GM18861 (cell line): ENCODE data around the gene DDX24.

Experiments
- ATAC-seq: cut with Tn5 transposase; IDR thresholded peaks from one replicate; pipeline ENCODE4 v1.9.1; 2021; ENCODE audit not compliant: unreplicated experiment

DDX24 gene

GRCh38 chr14:94034886-94035285 lies 46.1 kb downstream of the DDX24 start:
- ATAC-seq = no peak

GRCh38 chr14:94031883-94032279 lies 49.1 kb downstream of the DDX24 start:
- no peak for ATAC-seq

GRCh38 chr14:94031161-94031882 lies 49.7 kb downstream of the DDX24 start:
- ATAC-seq = no peak

GRCh38 chr14:94030571-94030970 lies 50.4 kb downstream of the DDX24 start:
- no peak for ATAC-seq

- ATAC-seq = no peak
Observed at GRCh38 chr14:94029671-94030203, 51.3 kb downstream of the DDX24 start.

GRCh38 chr14:94029265-94029664 lies 51.7 kb downstream of the DDX24 start:
- ATAC-seq = no peak

- ATAC-seq = no peak
Observed at GRCh38 chr14:94028450-94028826, 52.6 kb downstream of the DDX24 start.

GRCh38 chr14:94027566-94028449 lies 53.2 kb downstream of the DDX24 start:
- ATAC-seq = no peak

GRCh38 chr14:94026889-94027469 lies 54.0 kb downstream of the DDX24 start:
- no peak for ATAC-seq

GRCh38 chr14:94026173-94026888 lies 54.7 kb downstream of the DDX24 start, which contains the start of gene OTUB2:
TSS of gene OTUB2 (plus strand) at chr14:94026340. CDS start at chr14:94026538, 198 bp downstream.
- ATAC-seq = peak; percentile 100

GRCh38 chr14:94025720-94026119 lies 55.3 kb downstream of the DDX24 start:
- ATAC-seq = no peak

GRCh38 chr14:94024549-94024948 lies 56.5 kb downstream of the DDX24 start:
- ATAC-seq = no peak

- ATAC-seq = no peak
Observed at GRCh38 chr14:94022532-94023411, 58.2 kb downstream of the DDX24 start.

GRCh38 chr14:94021416-94022157 lies 59.4 kb downstream of the DDX24 start:
- ATAC-seq = no peak

GRCh38 chr14:94021001-94021400 lies 60.0 kb downstream of the DDX24 start:
- ATAC-seq = no peak

- ATAC-seq = no peak
Observed at GRCh38 chr14:94020267-94020666, 60.7 kb downstream of the DDX24 start.

- no peak for ATAC-seq
Observed at GRCh38 chr14:94019329-94019728, 61.7 kb downstream of the DDX24 start.

- no peak for ATAC-seq
Observed at GRCh38 chr14:94018308-94018707, 62.7 kb downstream of the DDX24 start.

GRCh38 chr14:94016446-94016976 lies 64.5 kb downstream of the DDX24 start:
- ATAC-seq = no peak
